OCI-LY3 (cell line): ENCODE measurements around the gene EPB41L4A.

Experiments used
- H2AFZ ChIP-seq: fragments of 200-600, 300-600 bp; shearing (Covaris generic); 2 replicates; pipeline ENCODE4 v1.6.0; 2014; ENCODE audit warnings: antibody characterized with exemption, low read depth, low read length
- H3K27ac ChIP-seq: fragments of 200-600, 300-600 bp; sonication (generic); 2 replicates; pipeline ENCODE4 v1.5.1; 2014; ENCODE audit warnings: mild to moderate bottlenecking, low read length, moderate library complexity, mixed read lengths
- H3K27me3 ChIP-seq: fragments of 200-600, 300-600 bp; sonication (generic); 2 replicates; pipeline ENCODE4 v1.6.1; 2014; ENCODE audit warnings: low read depth, low read length, mixed read lengths
- H3K36me3 ChIP-seq: fragments of 200-600, 300-600 bp; sonication (generic); replicated peaks from 2 replicates; pipeline ENCODE3; 2014; ENCODE audit warnings: low read depth, low read length, mixed read lengths
- H3K4me1 ChIP-seq: fragments of 300-600, 200-600 bp; sonication (generic); 2 replicates; pipeline ENCODE4 v1.6.1; 2014; ENCODE audit warnings: low read length, mixed read lengths
- H3K4me2 ChIP-seq: fragments of 200-600, 300-600 bp; sonication (generic); 2 replicates; pipeline ENCODE4 v1.6.1; 2014; ENCODE audit warnings: low read length, mixed read lengths
- H3K4me3 ChIP-seq: fragments of 300-600, 200-600 bp; sonication (generic); 2 replicates; pipeline ENCODE4 v1.5.1; 2014; ENCODE audit warnings: antibody characterized with exemption, mild to moderate bottlenecking, low read length, moderate library complexity
- H3K79me2 ChIP-seq: fragments of 300-600, 200-600 bp; shearing (Covaris generic); 2 replicates; pipeline ENCODE4 v1.6.1; 2014; ENCODE audit warnings: mild to moderate bottlenecking, low read length, mixed read lengths
- H3K9ac ChIP-seq: fragments of 300-600, 200-600 bp; shearing (Covaris generic); 2 replicates; pipeline ENCODE4 v1.6.0; 2014; ENCODE audit warnings: mild to moderate bottlenecking, low read length, moderate library complexity
- H3K9me3 ChIP-seq: fragments of 200-600, 300-600 bp; shearing (Covaris generic); 2 replicates; pipeline ENCODE4 v1.6.1; 2014; ENCODE audit warnings: low read length, mixed read lengths; ENCODE audit not compliant: insufficient read depth
- H4K20me1 ChIP-seq: fragments of 200-600, 300-600 bp; sonication (generic); 2 replicates; pipeline ENCODE4 v1.6.1; 2016; ENCODE audit warnings: low read length, mixed read lengths; ENCODE audit not compliant: insufficient read depth
- CTCF ChIP-seq: fragments of 200-600, 300-600 bp; sonication (generic); IDR thresholded peaks from 2 replicates; pipeline ENCODE4 v1.5.1; 2014; ENCODE audit warnings: antibody characterized with exemption, low read length, low read depth
- EZH2phosphoT487 ChIP-seq: fragments of 200-600 bp; shearing (Covaris generic); IDR thresholded peaks from 2 replicates; pipeline ENCODE4 v1.6.1; 2018; ENCODE audit warnings: antibody characterized with exemption, mixed run types, low read depth

Gene EPB41L4A

GRCh38 chr5:112293587-112293986 is 125.5 kb downstream of the EPB41L4A start:
- H2AFZ ChIP-seq, result no peak overlapping the region
- H3K4me2 ChIP-seq, result no peak overlapping the region
- H3K36me3 ChIP-seq, result no peaks in the 10 kb centered on the region
- no peaks in the 10 kb centered on the region for H4K20me1 ChIP-seq
- no peak overlapping the region for H3K27ac ChIP-seq
- no peak overlapping the region for H3K4me3 ChIP-seq
- TF ChIP-seq EZH2phosphoT487 (no peak), CTCF (no peak)
- H3K79me2 ChIP-seq, result no peaks in the 10 kb centered on the region
- H3K9ac ChIP-seq, result no peak overlapping the region
- no peaks in the 10 kb centered on the region for H3K9me3 ChIP-seq
- H3K4me1 ChIP-seq, result no peaks in the 10 kb centered on the region
- H3K27me3 ChIP-seq, result no peaks in the 10 kb centered on the region

GRCh38 chr5:112290691-112291090 is 128.4 kb downstream of the EPB41L4A start:
- Histone ChIP-seq H3K4me3 (no peak overlapping the region), H3K27me3 (no peaks in the 10 kb centered on the region), H3K4me2 (no peak overlapping the region), H3K27ac (no peak overlapping the region), H3K9me3 (no peaks in the 10 kb centered on the region), H2AFZ (no peak overlapping the region), H3K4me1 (no peaks in the 10 kb centered on the region), H3K9ac (no peak overlapping the region), H3K79me2 (no peaks in the 10 kb centered on the region), H4K20me1 (no peaks in the 10 kb centered on the region), H3K36me3 (no peaks in the 10 kb centered on the region)
- no peak for TF ChIP-seq EZH2phosphoT487
- TF ChIP-seq CTCF, result no peak

GRCh38 chr5:112289465-112289864 is 129.6 kb downstream of the EPB41L4A start:
- Histone ChIP-seq H3K4me1 (no peaks in the 10 kb centered on the region), H3K27ac (no peak overlapping the region), H3K4me3 (no peak overlapping the region), H3K27me3 (no peaks in the 10 kb centered on the region), H3K9me3 (no peaks in the 10 kb centered on the region), H3K9ac (no peak overlapping the region), H3K4me2 (no peak overlapping the region), H3K79me2 (no peaks in the 10 kb centered on the region), H2AFZ (no peak overlapping the region), H3K36me3 (no peaks in the 10 kb centered on the region), H4K20me1 (no peaks in the 10 kb centered on the region)
- TF ChIP-seq EZH2phosphoT487, result no peak
- TF ChIP-seq CTCF, result no peak

- H3K79me2 ChIP-seq, result no peaks in the 10 kb centered on the region
- no peaks in the 10 kb centered on the region for H3K9me3 ChIP-seq
- no peak overlapping the region for H3K9ac ChIP-seq
- TF ChIP-seq CTCF, result no peak
- TF ChIP-seq EZH2phosphoT487, result no peak
- H3K4me2 ChIP-seq, result no peak overlapping the region
- no peaks in the 10 kb centered on the region for H4K20me1 ChIP-seq
- H3K36me3 ChIP-seq, result no peaks in the 10 kb centered on the region
- H3K27me3 ChIP-seq, result no peaks in the 10 kb centered on the region
- no peaks in the 10 kb centered on the region for H3K4me1 ChIP-seq
- no peak overlapping the region for H3K27ac ChIP-seq
- H3K4me3 ChIP-seq, result no peak overlapping the region
- no peak overlapping the region for H2AFZ ChIP-seq
These were observed 134.8 kb downstream of the EPB41L4A start for GRCh38 chr5:112283943-112284929.
